Left lung (tissue), 10 donors: ENCODE results near the gene ZNF681. TPM values are rescaled to one million over a fixed set of nuclear protein-coding genes. Genes with fewer than 3 reads are reported as not detected.
"Not testable (repeated sequence)": the region's sequence is repeated elsewhere in the genome, so short reads cannot be mapped to it uniquely, and the experiment has no call there.

Experiments used
- ATAC-seq: fragments of 200-7000 bp; cut with Tn5 transposase; one replicate; pipeline ENCODE4 v1.9.1; 2020; ENCODE audit warnings: moderate library complexity
- DNase-seq, 4 donors: peaks; one replicate each; pipeline ENCODE4 v3.0.0-alpha.2; 2013 to 2020
- H3K27ac ChIP-seq, 2 donors: fragments of 200-600 bp; sonication (generic) in 1 of 2; one replicate each; pipeline versions ENCODE4 v1.5.0 to v1.8.0; 2020 to 2021
- H3K27me3 ChIP-seq, 2 donors: fragments of 200-600 bp; sonication (generic) in 1 of 2; one replicate each; pipeline versions ENCODE4 v1.5.0 to v1.8.0; 2020 to 2021
- H3K36me3 ChIP-seq, 2 donors: fragments of 200-600 bp; sonication (generic) in 1 of 2; one replicate each; pipeline versions ENCODE4 v1.5.0 to v1.8.0; 2020 to 2021
- H3K4me1 ChIP-seq, 2 donors: fragments of 200-600 bp; one replicate each; pipeline ENCODE4 v1.8.0; 2021
- H3K4me3 ChIP-seq, 2 donors: fragments of 200-600 bp; sonication (generic) in 1 of 2; one replicate each; pipeline versions ENCODE4 v1.5.0 to v1.8.0; 2020 to 2021; ENCODE audit warnings: mild to moderate bottlenecking in 1 of 2
- H3K9me3 ChIP-seq, 2 donors: fragments of 200-600 bp; sonication (generic) in 1 of 2; one replicate each; pipeline versions ENCODE4 v1.5.0 to v1.8.0; 2020 to 2021
- intact Hi-C, 2 donors: fragments of 100-400 bp; cut with DNase I; formaldehyde crosslinking; loops; one replicate each; pipeline versions ENCODE4 v1.11.2 to v1.14.2; 2022
- polyA plus RNA-seq, 6 donors: library from polyadenylated mRNA; unstranded; fragments of 120-200 nt; gene quantifications; one replicate each; pipeline ENCODE4 v1.2.1, GENCODE V29; 2013; ENCODE audit not compliant: insufficient read length in 6 of 6
- total RNA-seq, 2 donors: library from RNA; stranded (reverse); fragmentation: NEBNext Ultra II Directional; extraction: Animal tissue kit (Norgen Biotek cat#: 25700); gene quantifications; one replicate each; pipeline ENCODE4 v1.2.1, GENCODE V29; 2021
- TF ChIP-seq, protein P1 (sequence below), 2 donors: fragments of 200-600 bp; sonication (generic) in 1 of 2; IDR thresholded peaks; one replicate each; pipeline versions ENCODE4 v1.5.0 to v1.8.0; 2021; ENCODE audit warnings: antibody characterized with exemption in 2 of 2
- donor health status: DM: no; HTN: yes; CAD: no.
- donor health status: DM: no; HTN: no; CAD: no.

Gene ZNF681
- total and polyA plus RNA-seq, 8 donors: 2.6 to 8.9 (median 6.5) TPM

GRCh38 chr19:23784274-23784673, 25.6 kb upstream of the ZNF681 start:
- ATAC-seq (no peak), DNase-seq (no peak)
- no peaks in the 10 kb centered on the region for H3K27me3 ChIP-seq
- intact Hi-C loops: no loop called here
- H3K9me3 ChIP-seq: peaks cover 0 to 12% of the 10 kb centered on the region in 2 donors
- no peaks in the 10 kb centered on the region for H3K4me1 ChIP-seq
- TF ChIP-seq, protein P1, sequence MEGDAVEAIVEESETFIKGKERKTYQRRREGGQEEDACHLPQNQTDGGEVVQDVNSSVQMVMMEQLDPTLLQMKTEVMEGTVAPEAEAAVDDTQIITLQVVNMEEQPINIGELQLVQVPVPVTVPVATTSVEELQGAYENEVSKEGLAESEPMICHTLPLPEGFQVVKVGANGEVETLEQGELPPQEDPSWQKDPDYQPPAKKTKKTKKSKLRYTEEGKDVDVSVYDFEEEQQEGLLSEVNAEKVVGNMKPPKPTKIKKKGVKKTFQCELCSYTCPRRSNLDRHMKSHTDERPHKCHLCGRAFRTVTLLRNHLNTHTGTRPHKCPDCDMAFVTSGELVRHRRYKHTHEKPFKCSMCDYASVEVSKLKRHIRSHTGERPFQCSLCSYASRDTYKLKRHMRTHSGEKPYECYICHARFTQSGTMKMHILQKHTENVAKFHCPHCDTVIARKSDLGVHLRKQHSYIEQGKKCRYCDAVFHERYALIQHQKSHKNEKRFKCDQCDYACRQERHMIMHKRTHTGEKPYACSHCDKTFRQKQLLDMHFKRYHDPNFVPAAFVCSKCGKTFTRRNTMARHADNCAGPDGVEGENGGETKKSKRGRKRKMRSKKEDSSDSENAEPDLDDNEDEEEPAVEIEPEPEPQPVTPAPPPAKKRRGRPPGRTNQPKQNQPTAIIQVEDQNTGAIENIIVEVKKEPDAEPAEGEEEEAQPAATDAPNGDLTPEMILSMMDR (IDR thresholded peaks at IDR 0.05): no peak
- H3K4me3 ChIP-seq: no peak overlapping the region
- H3K36me3 ChIP-seq: peaks cover 0 to 4% of the 10 kb centered on the region in 2 donors
- no peak overlapping the region for H3K27ac ChIP-seq

DNA sequence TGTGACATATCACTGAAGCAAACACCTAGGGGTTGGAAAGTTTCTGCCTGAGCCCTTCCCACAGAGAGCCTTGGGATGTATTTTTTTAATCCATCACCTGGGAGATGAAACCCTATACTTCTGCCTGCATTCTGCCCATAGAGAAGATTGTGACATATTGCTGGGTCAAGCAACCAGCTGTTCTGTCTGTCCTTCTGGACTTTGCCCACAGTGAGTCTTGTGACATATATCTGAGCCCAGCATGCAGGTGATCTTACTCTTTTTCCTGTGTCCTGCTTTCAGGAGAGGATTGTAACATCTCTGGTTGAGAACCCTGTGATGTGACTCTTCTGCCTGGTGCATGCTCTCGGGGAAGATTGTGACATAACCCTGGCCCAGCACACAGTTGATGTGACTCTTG, 24.9 kb upstream of the ZNF681 start:
- H3K27ac ChIP-seq: no peak overlapping the region

GRCh38 chr19:23779645-23780044, 21.0 kb upstream of the ZNF681 start:
- Histone ChIP-seq H3K27me3 (no peaks in the 10 kb centered on the region), H3K9me3 (peaks cover 0 to 16% of the 10 kb centered on the region in 2 donors), H3K27ac (no peak overlapping the region), H3K4me1 (no peaks in the 10 kb centered on the region), H3K4me3 (no peak overlapping the region), H3K36me3 (peaks cover 0 to 4% of the 10 kb centered on the region in 2 donors)
- TF ChIP-seq, protein P1 (IDR thresholded peaks at IDR 0.05): no peak
- intact Hi-C loops: no loop called here
- no peak for DNase-seq
- ATAC-seq: no peak

More for the DNA sequence above, 24.9 kb upstream of the ZNF681 start:
- Histone ChIP-seq H3K4me1 (no peaks in the 10 kb centered on the region), H3K9me3 (peaks cover 0 to 15% of the 10 kb centered on the region in 2 donors), H3K4me3 (no peak overlapping the region), H3K36me3 (peaks cover 0 to 4% of the 10 kb centered on the region in 2 donors), H3K27me3 (no peaks in the 10 kb centered on the region)
- ATAC-seq (no peak), DNase-seq (no peak)
- intact Hi-C loops: no loop called here
- TF ChIP-seq, protein P1 (IDR thresholded peaks at IDR 0.05): no peak

DNA sequence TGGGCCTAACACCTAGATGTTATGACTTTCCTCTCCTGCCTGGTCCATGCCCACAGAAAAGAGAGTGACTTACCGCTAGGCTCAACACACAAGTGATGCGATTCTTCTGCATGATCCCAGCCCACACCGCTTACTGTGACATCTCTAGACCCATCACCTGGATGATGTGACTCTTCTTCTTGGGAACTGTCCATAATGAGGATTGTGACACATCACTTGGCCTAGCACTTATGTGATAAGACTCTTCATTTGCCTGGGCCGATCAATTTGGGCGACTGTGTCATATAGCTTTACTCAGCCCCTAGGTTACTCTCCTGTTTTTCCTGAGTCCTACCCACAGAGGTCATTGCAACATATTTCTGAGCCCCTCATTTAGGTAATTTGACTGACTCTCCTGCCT, 19.9 kb upstream of the ZNF681 start:
- Histone ChIP-seq H3K27me3 (no peaks in the 10 kb centered on the region), H3K9me3 (peaks cover 0 to 16% of the 10 kb centered on the region in 2 donors), H3K36me3 (peaks cover 0 to 4% of the 10 kb centered on the region in 2 donors), H3K4me1 (no peaks in the 10 kb centered on the region), H3K4me3 (no peak overlapping the region), H3K27ac (no peak overlapping the region)
- DNase-seq: no peak
- TF ChIP-seq, protein P1 (IDR thresholded peaks at IDR 0.05): no peak
- no peak for ATAC-seq
- intact Hi-C loops: no loop called here

GRCh38 chr19:23778036-23778435, 19.3 kb upstream of the ZNF681 start:
- ATAC-seq, H3K4me1 ChIP-seq, H3K36me3 ChIP-seq, H3K27me3 ChIP-seq, H3K27ac ChIP-seq, intact Hi-C loops, H3K4me3 ChIP-seq, DNase-seq: not testable (repeated sequence)
- H3K9me3 ChIP-seq: peaks cover 0 to 16% of the 10 kb centered on the region in 2 donors

DNA sequence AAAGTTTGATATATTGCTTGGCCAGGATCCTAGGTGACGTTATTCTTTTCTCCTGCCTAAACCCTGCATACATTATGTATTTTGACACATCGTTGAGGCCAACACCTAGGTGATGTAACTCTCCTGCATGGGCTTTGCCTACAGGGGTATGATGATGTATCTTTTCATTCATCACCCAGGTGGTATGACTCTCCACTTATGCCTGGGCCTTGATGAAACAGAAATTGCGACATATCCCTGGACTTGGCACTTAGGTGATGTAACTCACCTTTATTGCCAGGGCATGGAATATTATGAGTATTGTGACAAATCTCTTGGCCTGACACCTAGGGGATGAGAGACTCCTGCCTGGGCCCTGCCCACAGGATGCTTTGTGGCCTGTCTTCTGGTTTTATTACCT, 18.5 kb upstream of the ZNF681 start:
- H3K36me3 ChIP-seq: peaks cover 0 to 2% of the 10 kb centered on the region in 2 donors
- intact Hi-C loops: no loop called here
- H3K27me3 ChIP-seq: no peaks in the 10 kb centered on the region
- H3K4me3 ChIP-seq: no peak overlapping the region
- TF ChIP-seq, protein P1 (IDR thresholded peaks at IDR 0.05): no peak
- ATAC-seq (no peak), DNase-seq (no peak)
- no peaks in the 10 kb centered on the region for H3K4me1 ChIP-seq
- peaks cover 0 to 14% of the 10 kb centered on the region in 2 donors for H3K9me3 ChIP-seq
- no peak overlapping the region for H3K27ac ChIP-seq
